ENCODE data around the gene PRPSAP1. TPM values are rescaled to one million over a fixed set of nuclear protein-coding genes. Genes with fewer than 3 reads are reported as not detected.

Gene PRPSAP1
- total RNA-seq, 1 donor from 2014 or later, result 92.6 TPM

DNA sequence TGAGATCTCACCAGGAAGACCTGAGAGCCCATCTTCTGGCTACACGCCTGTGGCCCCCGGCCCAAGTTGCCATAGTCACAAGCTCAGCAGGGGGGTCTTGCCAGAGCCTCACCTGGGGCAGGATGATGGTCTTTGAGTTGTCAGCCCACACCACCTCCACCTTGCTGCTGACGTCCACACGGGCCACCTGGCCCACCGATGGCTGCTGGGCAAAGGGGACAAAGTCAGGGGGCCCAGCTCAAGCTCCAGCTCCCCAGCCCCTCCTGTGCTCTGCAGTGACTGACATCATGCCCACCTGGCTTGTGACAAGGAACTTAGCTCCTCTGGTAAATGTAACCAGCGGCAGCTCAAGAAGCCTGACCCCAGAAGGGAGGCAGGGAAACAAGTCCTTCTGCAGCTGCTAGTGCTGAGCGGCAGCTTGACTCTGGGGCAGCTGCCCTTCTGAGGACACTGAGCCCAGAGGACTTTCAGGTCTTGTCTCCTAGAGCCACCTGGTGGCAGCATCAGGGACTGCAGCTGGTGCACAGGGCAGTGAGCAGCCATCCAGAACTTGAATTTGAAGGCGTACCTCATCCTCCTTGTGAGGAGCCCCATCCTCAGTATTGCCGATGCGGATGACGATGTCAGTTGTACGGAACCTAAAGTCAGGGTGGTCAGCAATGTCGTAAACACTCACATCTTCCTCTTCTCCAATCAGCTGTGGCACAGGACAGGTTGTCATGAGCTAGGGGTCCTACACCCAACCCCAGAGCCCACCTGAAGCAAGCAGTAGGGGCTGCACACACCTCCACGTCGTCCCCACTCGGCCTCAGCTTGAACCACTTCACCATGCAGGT lies 44.2 kb upstream of the PRPSAP1 start:
- no peak for DNase-seq (ENCODE audit: extremely low spot score in 2 of 2)
- intact Hi-C loops (cut with DNase I), result loop anchor here (2.0 kb wide), 1 partner anchor 91 kb away; no protein-coding TSS in a partner anchor
- no peak for TF ChIP-seq POLR2AphosphoS5 (IDR thresholded peaks at IDR 0.05; ENCODE audit: insufficient read depth in 1 of 2, low read depth in 1 of 2)
- TF ChIP-seq, protein P1, sequence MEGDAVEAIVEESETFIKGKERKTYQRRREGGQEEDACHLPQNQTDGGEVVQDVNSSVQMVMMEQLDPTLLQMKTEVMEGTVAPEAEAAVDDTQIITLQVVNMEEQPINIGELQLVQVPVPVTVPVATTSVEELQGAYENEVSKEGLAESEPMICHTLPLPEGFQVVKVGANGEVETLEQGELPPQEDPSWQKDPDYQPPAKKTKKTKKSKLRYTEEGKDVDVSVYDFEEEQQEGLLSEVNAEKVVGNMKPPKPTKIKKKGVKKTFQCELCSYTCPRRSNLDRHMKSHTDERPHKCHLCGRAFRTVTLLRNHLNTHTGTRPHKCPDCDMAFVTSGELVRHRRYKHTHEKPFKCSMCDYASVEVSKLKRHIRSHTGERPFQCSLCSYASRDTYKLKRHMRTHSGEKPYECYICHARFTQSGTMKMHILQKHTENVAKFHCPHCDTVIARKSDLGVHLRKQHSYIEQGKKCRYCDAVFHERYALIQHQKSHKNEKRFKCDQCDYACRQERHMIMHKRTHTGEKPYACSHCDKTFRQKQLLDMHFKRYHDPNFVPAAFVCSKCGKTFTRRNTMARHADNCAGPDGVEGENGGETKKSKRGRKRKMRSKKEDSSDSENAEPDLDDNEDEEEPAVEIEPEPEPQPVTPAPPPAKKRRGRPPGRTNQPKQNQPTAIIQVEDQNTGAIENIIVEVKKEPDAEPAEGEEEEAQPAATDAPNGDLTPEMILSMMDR (IDR thresholded peaks at IDR 0.05), result peak; percentile 92 to 99 (median 98)
- Histone ChIP-seq H3K9me3 (no peaks in the 10 kb centered on the region), H3K4me3 (no peak overlapping the region), H3K36me3 (peaks cover 0 to 59% of the 10 kb centered on the region in 2 donors), H3K27ac (no peak overlapping the region), H3K27me3 (no peaks in the 10 kb centered on the region), H3K4me1 (no peaks in the 10 kb centered on the region)

DNA sequence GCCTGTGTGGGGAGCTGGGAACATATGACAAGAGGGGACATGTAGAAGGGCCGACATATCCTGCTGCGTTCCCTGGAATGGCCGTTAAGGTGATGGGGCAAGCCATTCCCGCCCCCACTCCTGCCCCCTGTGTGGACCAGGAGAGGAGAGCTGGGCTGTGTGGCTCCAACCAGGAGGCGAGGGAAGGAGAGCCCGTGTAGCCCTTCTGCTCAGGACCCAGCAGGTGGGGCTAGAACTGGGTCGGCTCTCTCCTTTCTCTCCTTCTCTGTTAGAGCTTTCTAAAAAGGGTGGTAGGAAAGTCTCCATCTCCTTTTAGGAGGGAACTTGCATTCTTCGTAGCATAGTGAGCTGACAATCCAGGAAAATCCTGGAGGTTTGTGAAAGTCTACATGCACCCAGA lies 43.5 kb upstream of the PRPSAP1 start:
- DNase-seq (ENCODE audit: extremely low spot score in 2 of 2), result no peak
- intact Hi-C loops (cut with DNase I), result loop anchor here (2.0 kb wide), 1 partner anchor 90 kb away; no protein-coding TSS in a partner anchor
- no peak overlapping the region for H3K27ac ChIP-seq
- TF ChIP-seq, protein P1 (IDR thresholded peaks at IDR 0.05), result no peak
- TF ChIP-seq POLR2A (IDR thresholded peaks at IDR 0.05) (no peak), POLR2AphosphoS5 (IDR thresholded peaks at IDR 0.05; ENCODE audit: insufficient read depth in 1 of 2, low read depth in 1 of 2) (no peak)
- H3K36me3 ChIP-seq, result peaks cover 0 to 51% of the 10 kb centered on the region in 2 donors
- H3K27me3 ChIP-seq, result no peaks in the 10 kb centered on the region
- H3K4me1 ChIP-seq, result no peaks in the 10 kb centered on the region
- H3K4me3 ChIP-seq, result no peak overlapping the region
- H3K9me3 ChIP-seq, result no peaks in the 10 kb centered on the region

DNA sequence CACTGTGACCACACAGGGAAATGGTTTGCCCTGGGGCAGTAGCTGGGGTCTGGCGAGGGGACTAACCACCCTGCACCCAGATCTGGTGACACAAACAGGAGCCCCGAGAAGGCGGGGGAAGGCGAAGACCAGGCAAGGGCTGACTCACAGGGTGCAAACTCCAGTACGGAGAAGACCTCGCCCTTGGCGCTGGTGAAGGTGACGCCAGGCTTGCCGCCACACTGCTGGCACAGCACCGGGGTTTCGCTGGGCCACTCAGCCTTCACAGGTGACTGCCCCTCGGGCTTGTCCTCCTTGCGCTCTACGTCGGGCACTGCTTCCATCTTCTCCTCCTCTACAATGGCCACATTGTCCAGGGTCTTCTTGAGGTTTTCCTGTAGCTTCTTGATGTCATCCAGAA lies 42.3 kb upstream of the PRPSAP1 start:
- DNase-seq (ENCODE audit: extremely low spot score in 2 of 2), result no peak
- TF ChIP-seq POLR2A (IDR thresholded peaks at IDR 0.05) (no peak), POLR2AphosphoS5 (IDR thresholded peaks at IDR 0.05; ENCODE audit: insufficient read depth in 1 of 2, low read depth in 1 of 2) (no peak)
- TF ChIP-seq, protein P1 (IDR thresholded peaks at IDR 0.05), result no peak
- no peaks in the 10 kb centered on the region for H3K4me1 ChIP-seq
- no peaks in the 10 kb centered on the region for H3K27me3 ChIP-seq
- no peaks in the 10 kb centered on the region for H3K9me3 ChIP-seq
- H3K36me3 ChIP-seq, result peaks cover 0 to 51% of the 10 kb centered on the region in 2 donors
- no peak overlapping the region for H3K27ac ChIP-seq
- intact Hi-C loops (cut with DNase I), result loop anchor here (2.0 kb wide), 1 partner anchor 89 kb away; no protein-coding TSS in a partner anchor
- no peak overlapping the region for H3K4me3 ChIP-seq

DNA sequence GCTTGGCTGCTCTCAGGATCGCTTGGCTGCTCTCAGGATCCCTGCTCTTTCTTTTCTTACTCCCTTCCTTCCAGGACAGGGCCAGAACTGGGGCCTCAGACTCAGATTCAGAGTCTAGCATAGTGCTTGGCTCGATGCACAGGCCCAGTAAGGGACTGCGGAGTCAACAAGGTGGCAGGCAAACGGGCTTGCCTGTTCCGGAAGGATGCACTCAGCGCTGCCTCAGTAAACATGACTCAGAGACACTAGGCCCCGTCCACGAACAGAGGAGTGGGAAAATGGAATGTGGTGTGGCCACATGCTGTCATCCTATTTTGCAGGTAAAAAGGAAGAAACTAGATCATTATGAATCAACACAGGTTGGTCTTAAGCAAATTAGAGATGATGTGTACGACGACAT lies 40.5 kb upstream of the PRPSAP1 start:
- H3K27ac ChIP-seq, result no peak overlapping the region
- H3K9me3 ChIP-seq, result no peaks in the 10 kb centered on the region
- H3K4me1 ChIP-seq, result no peaks in the 10 kb centered on the region
- DNase-seq (ENCODE audit: extremely low spot score in 2 of 2), result no peak
- H3K36me3 ChIP-seq, result peaks cover 0 to 37% of the 10 kb centered on the region in 2 donors
- H3K27me3 ChIP-seq, result no peaks in the 10 kb centered on the region
- intact Hi-C loops (cut with DNase I), result no loop called here
- H3K4me3 ChIP-seq, result no peak overlapping the region
- TF ChIP-seq POLR2A (IDR thresholded peaks at IDR 0.05) (no peak), POLR2AphosphoS5 (IDR thresholded peaks at IDR 0.05; ENCODE audit: insufficient read depth in 1 of 2, low read depth in 1 of 2) (no peak)
- TF ChIP-seq, protein P1 (IDR thresholded peaks at IDR 0.05), result no peak

DNA sequence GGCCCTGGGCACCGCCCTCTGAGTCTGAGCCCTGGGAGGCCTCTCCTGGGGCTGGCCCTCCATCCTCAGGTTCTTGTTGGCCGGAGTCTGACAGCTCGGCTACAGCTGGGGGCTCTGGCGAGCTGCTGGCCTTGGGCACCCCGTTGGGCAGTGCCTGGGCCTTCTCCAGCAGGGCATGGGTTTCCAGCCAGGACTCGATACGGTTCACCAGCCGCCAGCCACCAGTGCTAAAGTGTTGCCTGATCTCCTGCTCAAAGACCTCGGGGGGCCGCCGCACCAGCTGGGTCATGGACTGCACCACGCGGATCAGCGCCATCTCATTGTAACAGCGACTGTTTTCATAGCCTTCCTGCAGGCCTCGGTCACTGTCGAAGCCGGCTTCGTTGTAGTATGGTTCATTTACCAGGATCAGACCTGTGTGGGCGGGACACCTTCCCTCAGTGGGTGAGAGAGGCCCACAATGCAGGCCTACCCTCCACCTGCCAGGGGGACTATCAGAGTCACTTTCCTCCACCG lies 37.5 kb upstream of the PRPSAP1 start:
- intact Hi-C loops (cut with DNase I), result no loop called here
- Histone ChIP-seq H3K9me3 (no peaks in the 10 kb centered on the region), H3K27me3 (no peaks in the 10 kb centered on the region), H3K4me1 (peaks cover 5% of the 10 kb centered on the region), H3K27ac (no peak overlapping the region), H3K36me3 (peaks cover 0 to 30% of the 10 kb centered on the region in 2 donors), H3K4me3 (no peak overlapping the region)
- DNase-seq (ENCODE audit: extremely low spot score in 2 of 2), result no peak
- TF ChIP-seq, protein P1 (IDR thresholded peaks at IDR 0.05), result no peak
- TF ChIP-seq POLR2A (IDR thresholded peaks at IDR 0.05) (no peak), POLR2AphosphoS5 (IDR thresholded peaks at IDR 0.05; ENCODE audit: insufficient read depth in 1 of 2, low read depth in 1 of 2) (no peak)

Data from vagina (tissue), 2 donors.